H1 (cell line): Measurements from ENCODE around the gene TBC1D16. TPM values are rescaled to one million over a fixed set of nuclear protein-coding genes. Genes with fewer than 3 reads are reported as not detected.

ENCODE experiments used
- CTCF ChIA-PET: fragments of 300-600 bp; sonication (Branson Sonifier 250); formaldehyde crosslinking; loops from one replicate; lab custom pipeline; 2021; ENCODE audit not compliant: partially characterized antibody; lab: Charles Lee
- POLR2A ChIA-PET: fragments of 300-600 bp; sonication (Branson Sonifier 250); formaldehyde crosslinking; loops from one replicate; lab custom pipeline; 2021; ENCODE audit warnings: inconsistent platforms; ENCODE audit not compliant: partially characterized antibody; lab: Charles Lee
- DNase-seq, 2 experiments: peaks; one replicate each; pipeline versions ENCODE4 v3.0.0 to v3.0.0-alpha.2; 2010 to 2022; ENCODE audit warnings: low spot score in 2 of 2, low read depth in 1 of 2, mixed read lengths in 1 of 2
- FAIRE-seq: peaks from 2 replicates; lab custom pipeline; 2011; peaks lifted over from hg19 to GRCh38; lab: Jason Lieb, UNC
- H2AFZ ChIP-seq: 2 replicates; pipeline ENCODE4 v1.8.1; 2012; ENCODE audit warnings: low read length, inconsistent platforms
- H2AK5ac ChIP-seq: 2 replicates; pipeline ENCODE4 v1.6.1; 2013; ENCODE audit warnings: low read depth, low read length
- H2BK120ac ChIP-seq: replicated peaks from 2 replicates; pipeline ENCODE3; 2013; ENCODE audit warnings: low read depth, low read length, inconsistent platforms
- H2BK12ac ChIP-seq: 2 replicates; pipeline ENCODE4 v1.6.1; 2013; ENCODE audit warnings: low read depth, low read length
- H2BK15ac ChIP-seq: 2 replicates; pipeline ENCODE4 v1.6.1; 2013; ENCODE audit warnings: low read length
- H2BK20ac ChIP-seq: 2 replicates; pipeline ENCODE4 v1.6.1; 2013; ENCODE audit warnings: low read length
- H2BK5ac ChIP-seq: 2 replicates; pipeline ENCODE4 v1.6.1; 2013; ENCODE audit warnings: low read depth, low read length
- H3K14ac ChIP-seq: 2 replicates; pipeline ENCODE4 v1.6.1; 2013; ENCODE audit warnings: inconsistent platforms; ENCODE audit not compliant: insufficient read length
- H3K18ac ChIP-seq: 2 replicates; pipeline ENCODE4 v1.6.1; 2013; ENCODE audit warnings: low read length; ENCODE audit errors: extremely low read depth
- H3K23ac ChIP-seq: 2 replicates; pipeline ENCODE4 v1.6.1; 2013; ENCODE audit warnings: inconsistent platforms; ENCODE audit not compliant: insufficient read length
- H3K23me2 ChIP-seq: 2 replicates; pipeline ENCODE4 v1.6.1; 2013; ENCODE audit warnings: low read depth, low read length
- H3K27ac ChIP-seq: 2 replicates; pipeline ENCODE4 v1.6.1; 2011; ENCODE audit warnings: low read depth, low read length, inconsistent platforms
- H3K27me3 ChIP-seq, 4 experiments: replicated peaks in 1 of 4; 1 replicate in 1 of 4; 2 replicates in 3 of 4; pipeline versions ENCODE4 v1.6.1 to v1.8.1; 2011 to 2013; ENCODE audit warnings: low read length in 3 of 4, mild to moderate bottlenecking in 3 of 4, inconsistent platforms in 2 of 4, mixed read lengths in 2 of 4, moderate library complexity in 1 of 4; ENCODE audit not compliant: control insufficient read depth in 3 of 4, insufficient read depth in 3 of 4; ENCODE audit errors: extremely low read depth in 1 of 4
- H3K36me3 ChIP-seq, 4 experiments: 2 replicates each; pipeline versions ENCODE4 v1.6.1 to v1.8.1; 2011 to 2013; ENCODE audit warnings: mild to moderate bottlenecking in 4 of 4, low read length in 3 of 4, moderate library complexity in 2 of 4, control low read depth in 1 of 4, inconsistent platforms in 1 of 4; ENCODE audit not compliant: insufficient read depth in 4 of 4, control insufficient read depth in 2 of 4
- H3K4ac ChIP-seq: replicated peaks from 2 replicates; pipeline ENCODE3; 2013; ENCODE audit warnings: low read length, low read depth, mixed read lengths, inconsistent platforms; ENCODE audit not compliant: insufficient read length
- H3K4me1 ChIP-seq, 4 experiments: replicated peaks in 1 of 4; 1 replicate in 1 of 4; 2 replicates in 3 of 4; pipeline versions ENCODE4 v1.6.1 to v1.8.1; 2011 to 2013; ENCODE audit warnings: low read length in 3 of 4, inconsistent platforms in 2 of 4, mixed read lengths in 1 of 4; ENCODE audit not compliant: insufficient read depth in 4 of 4, control insufficient read depth in 3 of 4
- H3K4me2 ChIP-seq, 2 experiments: 2 replicates each; pipeline versions ENCODE4 v1.6.1 to v1.8.1; 2011 to 2013; ENCODE audit warnings: low read depth in 2 of 2, low read length in 2 of 2, control low read depth in 1 of 2, inconsistent platforms in 1 of 2, mild to moderate bottlenecking in 1 of 2; ENCODE audit not compliant: insufficient read depth in 1 of 2
- H3K4me3 ChIP-seq, 4 experiments: fragments of 200-600, 300-600 bp in 1 of 4; sonication (generic), shearing (Covaris generic), sonication (Bioruptor Twin) in 1 of 4; 2 replicates each; pipeline versions ENCODE4 v1.5.1 to v1.8.1; 2011 to 2016; ENCODE audit warnings: low read length in 4 of 4, low read depth in 3 of 4, control low read depth in 2 of 4, inconsistent platforms in 2 of 4, mild to moderate bottlenecking in 2 of 4, mixed read lengths in 1 of 4, moderate library complexity in 1 of 4; ENCODE audit not compliant: insufficient read depth in 2 of 4; ENCODE audit errors: extremely low read depth in 1 of 4
- H3K56ac ChIP-seq: replicated peaks from 2 replicates; pipeline ENCODE3; 2013; ENCODE audit warnings: low read depth, mild to moderate bottlenecking, mixed read lengths, low read length, inconsistent platforms; ENCODE audit not compliant: insufficient read length
- H3K79me1 ChIP-seq: 2 replicates; pipeline ENCODE4 v1.6.1; 2013; ENCODE audit warnings: low read depth, low read length, control low read depth
- H3K79me2 ChIP-seq, 2 experiments: 2 replicates each; pipeline versions ENCODE4 v1.6.1 to v1.8.1; 2012 to 2013; ENCODE audit warnings: low read length in 2 of 2, mild to moderate bottlenecking in 2 of 2, inconsistent platforms in 1 of 2; ENCODE audit not compliant: insufficient read depth in 2 of 2, control insufficient read depth in 1 of 2
- H3K9ac ChIP-seq, 4 experiments: replicated peaks in 1 of 4; 1 replicate in 1 of 4; 2 replicates in 3 of 4; pipeline versions ENCODE4 v1.6.1 to v1.8.1; 2011 to 2013; ENCODE audit warnings: low read depth in 3 of 4, low read length in 3 of 4, control low read depth in 2 of 4, mild to moderate bottlenecking in 2 of 4, moderate library complexity in 2 of 4, inconsistent platforms in 1 of 4; ENCODE audit errors: extremely low read depth in 1 of 4
- H3K9me3 ChIP-seq, 2 experiments: 2 replicates each; pipeline versions ENCODE4 v1.6.1 to v1.8.1; 2012 to 2013; ENCODE audit warnings: mild to moderate bottlenecking in 2 of 2, moderate library complexity in 2 of 2, control low read depth in 1 of 2, inconsistent platforms in 1 of 2, low read depth in 1 of 2, low read length in 1 of 2, mixed read lengths in 1 of 2; ENCODE audit not compliant: insufficient read depth in 2 of 2
- H4K20me1 ChIP-seq, 2 experiments: replicated peaks in 1 of 2; 2 replicates each; pipeline versions ENCODE3 to v1.8.1; 2011 to 2013; ENCODE audit warnings: inconsistent platforms in 2 of 2, low read length in 2 of 2, mild to moderate bottlenecking in 1 of 2; ENCODE audit not compliant: insufficient read depth in 2 of 2, control insufficient read depth in 1 of 2
- H4K5ac ChIP-seq: 2 replicates; pipeline ENCODE4 v1.6.1; 2013; ENCODE audit warnings: low read length, low read depth, mixed read lengths, inconsistent platforms; ENCODE audit not compliant: insufficient read length
- H4K8ac ChIP-seq: 2 replicates; pipeline ENCODE4 v1.8.0; 2013; ENCODE audit warnings: mild to moderate bottlenecking, moderate library complexity, low read length, inconsistent platforms; ENCODE audit not compliant: insufficient read depth; ENCODE audit errors: extremely low read depth
- H4K91ac ChIP-seq: replicated peaks from 2 replicates; pipeline ENCODE3; 2013; ENCODE audit warnings: low read length, mixed read lengths, inconsistent platforms; ENCODE audit not compliant: insufficient read length
- EGR1 ChIP-seq: IDR thresholded peaks from 2 replicates; pipeline ENCODE4 v1.6.1; 2011; ENCODE audit warnings: low read depth, low read length, borderline replicate concordance
- EP300 ChIP-seq, 2 experiments: IDR thresholded peaks; 1 replicate in 1 of 2; 2 replicates in 1 of 2; pipeline ENCODE4 v1.6.1; 2011 to 2012; ENCODE audit warnings: low read depth in 2 of 2, low read length in 2 of 2, mild to moderate bottlenecking in 2 of 2, borderline replicate concordance in 1 of 2, inconsistent platforms in 1 of 2, moderate library complexity in 1 of 2
- FOSL1 ChIP-seq: IDR thresholded peaks from 2 replicates; pipeline ENCODE4 v1.6.1; 2011; ENCODE audit warnings: mild to moderate bottlenecking, low read depth, low read length, moderate library complexity; ENCODE audit not compliant: insufficient read depth
- GABPA ChIP-seq: IDR thresholded peaks from 2 replicates; pipeline ENCODE4 v1.6.1; 2011; ENCODE audit warnings: mild to moderate bottlenecking, low read length, moderate library complexity, borderline replicate concordance; ENCODE audit not compliant: insufficient read depth
- HDAC2 ChIP-seq, 2 experiments: fragments of 300-600 bp in 1 of 2; sonication (generic) in 1 of 2; IDR thresholded peaks; 2 replicates each; pipeline ENCODE4 v1.6.1; 2011 to 2012; ENCODE audit warnings: low read depth in 2 of 2, low read length in 2 of 2, mild to moderate bottlenecking in 2 of 2, moderate library complexity in 2 of 2, borderline replicate concordance in 1 of 2, inconsistent platforms in 1 of 2
- JUND ChIP-seq: IDR thresholded peaks from 2 replicates; pipeline ENCODE4 v1.6.1; 2011; ENCODE audit warnings: mild to moderate bottlenecking, improper control_type of control experiment, low read length
- KDM1A ChIP-seq: fragments of 200-600, 300-600 bp; sonication (generic); IDR thresholded peaks from 2 replicates; pipeline ENCODE4 v1.7.1; 2016; ENCODE audit warnings: mild to moderate bottlenecking, low read length, borderline replicate concordance
- RFX5 ChIP-seq: IDR thresholded peaks from 2 replicates; pipeline ENCODE4 v1.6.1; 2011; ENCODE audit warnings: low read depth, low read length, improper control_type of control experiment, borderline replicate concordance
- SIX5 ChIP-seq: IDR thresholded peaks from 2 replicates; pipeline ENCODE4 v1.6.1; 2011; ENCODE audit warnings: mild to moderate bottlenecking, low read depth, low read length
- TBP ChIP-seq: IDR thresholded peaks from 2 replicates; pipeline ENCODE4 v1.6.1; 2011; ENCODE audit warnings: low read depth, low read length, improper control_type of control experiment
- YY1 ChIP-seq: IDR thresholded peaks from 2 replicates; pipeline ENCODE4 v1.6.1; 2011; ENCODE audit warnings: low read depth, mild to moderate bottlenecking, low read length
- WGBS, 2 experiments: shearing (Covaris generic) in 1 of 2; methylation state at CpG; one replicate each; pipeline versions ENCODE4 v1.1.6 to v1.1.7; 2013 to 2015; ENCODE audit warnings: low lambda C conversion rate in 2 of 2, mixed read lengths in 2 of 2, inconsistent platforms in 1 of 2, low coverage in 1 of 2, missing lambda C conversion rate in 1 of 2; ENCODE audit not compliant: insufficient replicate concordance in 2 of 2, insufficient coverage in 1 of 2, insufficient read length in 1 of 2; ENCODE audit errors: extremely low coverage in 1 of 2, missing lambda C conversion rate in 1 of 2; 5-methylcytosine and 5-hydroxymethylcytosine counted together
- polyA plus RNA-seq, 7 experiments: library from polyadenylated mRNA; depleted of rRNA in 3 of 7; stranded (reverse) in 5 of 7; unstranded in 2 of 7; fragments of >200 nt in 5 of 7; fragments of 200-250 nt in 2 of 7; gene quantifications; 1 replicate in 5 of 7; 2 replicates in 1 of 7; 4 replicates in 1 of 7; pipeline versions ENCODE4 v1.2.1 to v1.2.3, GENCODE V29; 2011 to 2013; ENCODE audit warnings: missing spikeins in 2 of 7, mixed read lengths in 2 of 7
- total RNA-seq: library from RNA; stranded (reverse); fragmentation: NEBNext Ultra II Directional; extraction: Animal tissue kit (Norgen Biotek cat#: 25700); gene quantifications from 2 replicates; pipeline ENCODE4 v1.2.1, GENCODE V29; 2021
- TF ChIP-seq, protein P1 (sequence below): IDR thresholded peaks from 2 replicates; pipeline ENCODE4 v1.6.1; 2011; ENCODE audit warnings: low read length, improper control_type of control experiment

The TBC1D16 gene
- total and polyA plus RNA-seq, 2 of the 8 experiments (the other 6 are each of a cell fraction or from before 2014, with no cell fraction given) = 21.1 to 109 TPM

DNA sequence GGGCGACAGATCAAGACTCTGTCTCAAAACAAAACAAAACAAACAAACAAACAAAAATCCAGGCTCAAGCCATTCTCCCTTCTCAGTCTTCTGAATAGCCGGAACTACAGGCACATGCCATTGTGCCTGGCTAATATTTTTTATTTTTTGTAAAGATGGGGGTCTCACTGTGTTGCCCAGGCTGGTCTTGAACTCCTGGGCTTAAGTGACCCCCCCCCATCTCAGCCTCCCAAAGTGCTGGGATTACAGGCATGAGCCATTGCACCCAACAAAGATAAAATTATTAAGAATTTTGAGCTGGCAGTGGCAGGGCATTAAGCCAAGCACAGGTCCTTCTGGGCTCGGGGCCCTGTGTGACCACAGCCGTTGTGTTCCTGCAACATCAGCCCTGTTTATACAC is 126.6 kb downstream of the TBC1D16 start:
- Histone ChIP-seq H3K4me2 (no peak overlapping the region), H3K23ac (no peak overlapping the region), H3K23me2 (no peaks in the 10 kb centered on the region), H4K20me1 (no peaks in the 10 kb centered on the region), H2AK5ac (no peak overlapping the region), H4K5ac (no peak overlapping the region), H4K91ac (no peak overlapping the region), H3K4me3 (no peak overlapping the region), H2BK20ac (no peak overlapping the region), H3K18ac (no peak overlapping the region), H3K4me1 (peaks cover 0 to 3% (median 0%) of the 10 kb centered on the region in 4 experiments; a peak in 1 of 7 replicates), H3K56ac (no peak overlapping the region), H2BK5ac (no peak overlapping the region), H2AFZ (no peak overlapping the region), H3K9me3 (no peaks in the 10 kb centered on the region), H2BK15ac (no peak overlapping the region), H3K9ac (no peak overlapping the region), H2BK120ac (no peak overlapping the region), H3K36me3 (no peaks in the 10 kb centered on the region), H3K14ac (no peak overlapping the region), H3K79me2 (no peaks in the 10 kb centered on the region), H3K4ac (no peak overlapping the region), H3K79me1 (no peaks in the 10 kb centered on the region), H3K27me3 (no peaks in the 10 kb centered on the region; a peak in 2 of 7 replicates), H3K27ac (no peak overlapping the region), H2BK12ac (no peak overlapping the region), H4K8ac (no peak overlapping the region)
- 94% methylated on average over 4 of the region's 4 CpGs; no CpG with 5 or more reads in 1 of the 2 experiments for WGBS, 2 experiments
- ChIA-PET POLR2A (interaction anchor here (1.3 kb wide), 1 partner anchor 38 kb away, joined by 3 read pairs; no protein-coding TSS in a partner anchor), CTCF (interaction anchor here (0.6 to 1.7 kb wide), 9 partner anchors 12 to 176 kb away, joined by 3 to 4 read pairs (median 3); no protein-coding TSS in a partner anchor)
- DNase-seq = no peak
- no peak for FAIRE-seq
- TF ChIP-seq RFX5 = no peak
- no peak for TF ChIP-seq TBP
- no peak for TF ChIP-seq JUND
- TF ChIP-seq YY1 = no peak
- TF ChIP-seq GABPA = no peak
- TF ChIP-seq EP300 (IDR thresholded peaks at IDR 0.05; ENCODE audit: borderline replicate concordance in 1 of 2, low read depth in 2 of 2, low read length in 2 of 2) = no peak
- no peak for TF ChIP-seq SIX5
- TF ChIP-seq EGR1 = no peak
- no peak for TF ChIP-seq HDAC2 (IDR thresholded peaks at IDR 0.05; ENCODE audit: borderline replicate concordance in 1 of 2, low read depth in 2 of 2, low read length in 2 of 2)
- TF ChIP-seq FOSL1 = no peak
- TF ChIP-seq, protein P1, sequence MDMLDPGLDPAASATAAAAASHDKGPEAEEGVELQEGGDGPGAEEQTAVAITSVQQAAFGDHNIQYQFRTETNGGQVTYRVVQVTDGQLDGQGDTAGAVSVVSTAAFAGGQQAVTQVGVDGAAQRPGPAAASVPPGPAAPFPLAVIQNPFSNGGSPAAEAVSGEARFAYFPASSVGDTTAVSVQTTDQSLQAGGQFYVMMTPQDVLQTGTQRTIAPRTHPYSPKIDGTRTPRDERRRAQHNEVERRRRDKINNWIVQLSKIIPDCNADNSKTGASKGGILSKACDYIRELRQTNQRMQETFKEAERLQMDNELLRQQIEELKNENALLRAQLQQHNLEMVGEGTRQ = no peak
- no peak for TF ChIP-seq KDM1A
